ENCODE data around the gene PID1.
"Not testable (repeated sequence)": the region's sequence is repeated elsewhere in the genome, so short reads cannot be mapped to it uniquely, and the experiment has no call there.

PID1 gene

GRCh38 chr2:229111744-229112143 lies 159.3 kb downstream of the PID1 start:
- no peak for DNase-seq (ENCODE audit: low read depth)

- no peak for DNase-seq (ENCODE audit: low read depth)
Observed at GRCh38 chr2:229109195-229109594, 161.9 kb downstream of the PID1 start.

DNA sequence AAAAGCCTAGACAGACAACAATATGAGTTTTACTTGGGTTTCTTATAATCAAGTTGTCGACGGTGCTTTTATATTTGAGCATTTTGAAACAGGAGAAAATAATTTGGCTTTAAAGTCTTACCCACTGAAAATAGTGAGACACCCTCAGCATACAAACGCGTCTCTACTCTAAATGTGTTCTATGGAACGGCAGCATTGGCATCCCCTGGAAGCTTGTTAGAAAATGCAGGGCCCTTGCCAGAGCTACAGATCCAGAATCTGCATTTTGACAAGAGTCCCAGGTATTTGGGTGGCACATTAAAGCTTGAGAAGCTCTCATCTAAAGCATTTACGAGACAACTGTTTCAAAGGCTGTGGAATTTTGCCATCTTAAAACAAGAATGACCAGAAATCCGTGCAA lies 163.5 kb downstream of the PID1 start:
- DNase-seq (ENCODE audit: low read depth): no peak

DNA sequence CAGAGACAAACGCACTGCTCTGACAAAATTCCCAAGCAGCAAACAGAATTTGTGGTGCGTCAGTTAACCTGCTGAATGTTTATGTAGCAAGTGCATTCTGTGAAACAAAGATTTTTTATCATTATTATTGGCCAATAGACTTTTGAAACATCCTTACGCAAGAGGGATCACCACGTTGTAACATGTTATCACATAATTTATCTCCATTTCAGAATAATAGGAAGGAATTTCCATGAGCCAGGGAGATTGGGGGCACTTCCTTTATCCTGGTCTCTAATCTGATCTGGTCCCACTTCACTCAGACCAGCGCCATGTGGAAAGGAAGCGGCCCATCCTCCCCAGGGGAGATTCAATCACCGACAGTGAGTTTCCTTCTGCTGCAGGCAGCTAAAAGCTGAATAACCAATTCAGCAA lies 166.1 kb downstream of the PID1 start:
- DNase-seq (ENCODE audit: low read depth): no peak

DNA sequence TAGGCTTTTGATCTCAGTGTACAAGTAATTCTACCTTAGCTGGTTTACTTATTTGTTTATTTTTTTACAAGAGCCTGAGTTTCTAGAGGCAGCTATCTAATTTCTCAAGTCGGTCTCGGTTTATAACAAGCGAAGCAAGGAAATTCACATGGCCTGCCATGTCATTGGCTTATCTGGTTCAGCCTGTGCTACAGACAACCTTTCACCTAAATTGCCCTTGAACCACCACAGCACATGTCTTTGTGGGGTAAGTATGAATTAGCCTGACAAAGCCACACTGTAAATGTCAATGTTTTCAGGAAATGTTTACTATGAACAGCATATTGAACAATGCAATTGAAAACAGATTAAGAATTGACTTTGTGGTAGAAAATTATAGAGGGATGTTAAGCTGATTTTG lies 167.1 kb downstream of the PID1 start:
- no peak for DNase-seq (ENCODE audit: low read depth)

- DNase-seq (ENCODE audit: low read depth): no peak
Observed at GRCh38 chr2:229101314-229101713, 169.8 kb downstream of the PID1 start.

DNA sequence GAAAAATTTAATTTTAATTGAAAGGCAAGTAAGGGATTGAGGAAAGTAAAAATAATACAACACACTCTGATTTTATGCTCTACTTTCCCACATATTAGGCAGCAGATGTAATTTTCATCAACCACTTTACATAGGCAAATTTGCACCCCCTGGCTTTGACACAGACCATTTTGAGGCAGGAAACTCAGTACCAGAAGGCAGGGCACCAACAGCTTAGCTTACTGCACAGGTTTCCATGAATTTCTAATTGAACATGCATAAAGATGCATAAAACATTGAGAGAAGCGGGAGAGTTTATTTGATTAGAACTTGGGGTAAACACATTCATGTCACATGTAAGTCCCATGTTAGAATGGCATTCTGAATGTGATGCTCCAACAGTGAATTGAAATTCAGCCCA lies 171.9 kb downstream of the PID1 start:
- no peak for DNase-seq (ENCODE audit: low read depth)

DNA sequence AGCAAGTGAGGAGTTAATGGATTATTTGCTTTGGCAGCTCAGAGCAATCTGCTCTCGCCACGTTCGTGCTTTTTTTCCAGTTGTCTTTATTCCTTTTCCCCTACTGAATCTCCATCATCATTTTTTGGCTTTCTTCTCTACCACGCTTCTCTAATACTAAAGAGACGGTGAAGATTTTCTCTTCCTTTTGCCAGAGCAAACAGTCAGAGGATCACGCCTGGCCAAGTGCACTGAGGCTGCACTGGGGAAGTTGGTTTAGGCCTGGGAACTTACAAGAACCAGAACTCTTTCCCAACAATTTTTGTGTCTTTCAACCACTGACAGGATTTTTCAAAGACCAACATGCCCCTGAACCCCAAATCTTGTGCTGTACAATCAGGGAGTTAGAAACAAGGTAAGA lies 172.3 kb downstream of the PID1 start:
- no peak for DNase-seq (ENCODE audit: low read depth)

- DNase-seq (ENCODE audit: low read depth): no peak
Observed at GRCh38 chr2:229096409-229097066, 174.5 kb downstream of the PID1 start.

DNA sequence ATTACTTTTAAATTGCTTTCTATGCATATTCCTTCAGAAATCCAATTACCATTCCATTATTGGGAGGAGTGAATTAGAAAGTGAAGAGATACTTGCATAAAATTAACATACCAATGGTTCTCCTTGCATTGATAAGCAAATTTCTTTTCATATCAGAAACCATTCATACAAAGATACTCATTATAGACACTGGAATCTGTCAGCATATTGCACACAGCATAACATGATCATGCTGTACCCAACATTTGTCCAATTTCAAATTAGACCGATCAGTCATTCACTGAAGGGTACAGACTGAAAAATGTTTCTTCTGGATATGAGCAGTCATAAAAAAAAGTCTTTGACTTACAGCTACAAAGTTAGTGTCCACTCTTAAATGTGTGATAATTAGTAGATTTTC lies 175.6 kb downstream of the PID1 start:
- DNase-seq (ENCODE audit: low read depth): no peak

GRCh38 chr2:229090225-229090624 lies 180.9 kb downstream of the PID1 start:
- no peak for DNase-seq (ENCODE audit: low read depth)

DNA sequence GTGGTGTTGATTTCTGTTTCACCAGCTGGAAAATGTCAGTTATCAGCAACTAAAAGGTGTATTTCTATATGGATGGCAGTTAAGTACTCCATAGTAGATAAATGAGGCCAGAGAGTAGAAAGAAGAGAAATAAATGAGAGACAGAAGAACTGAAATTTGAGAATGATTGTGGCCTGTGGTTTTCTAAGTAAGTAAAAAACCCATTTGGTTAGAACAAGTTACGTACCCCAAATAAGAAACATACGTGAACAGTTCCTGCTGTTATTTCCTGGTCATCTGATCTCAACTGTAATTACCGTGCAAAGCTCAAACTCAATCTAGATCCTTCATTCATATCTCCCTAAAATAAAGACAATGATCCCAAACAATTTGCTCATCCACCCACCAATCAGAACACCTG lies 181.3 kb downstream of the PID1 start:
- DNase-seq (ENCODE audit: low read depth): no peak

- no peak for DNase-seq (ENCODE audit: low read depth)
Observed at GRCh38 chr2:229088966-229089700, 182.0 kb downstream of the PID1 start.

DNA sequence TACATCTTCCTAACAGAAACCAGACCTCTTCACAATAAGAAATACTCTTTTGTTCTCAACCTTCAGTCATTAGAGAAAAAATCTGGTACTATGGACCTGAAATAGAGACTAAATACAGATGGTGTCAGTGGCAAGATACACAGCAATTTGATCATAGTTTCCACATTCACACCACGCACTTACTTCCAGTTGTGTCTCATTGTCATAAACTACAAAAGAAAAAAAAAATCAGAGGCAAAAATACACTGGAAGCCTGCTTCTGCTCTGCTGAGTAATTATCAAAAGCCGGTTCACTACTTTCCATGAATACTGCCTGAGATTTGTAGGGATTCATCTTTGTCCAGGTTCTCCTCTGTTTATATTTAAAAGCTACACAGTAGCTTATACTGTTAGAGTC lies 182.6 kb downstream of the PID1 start:
- DNase-seq (ENCODE audit: low read depth): no peak

DNA sequence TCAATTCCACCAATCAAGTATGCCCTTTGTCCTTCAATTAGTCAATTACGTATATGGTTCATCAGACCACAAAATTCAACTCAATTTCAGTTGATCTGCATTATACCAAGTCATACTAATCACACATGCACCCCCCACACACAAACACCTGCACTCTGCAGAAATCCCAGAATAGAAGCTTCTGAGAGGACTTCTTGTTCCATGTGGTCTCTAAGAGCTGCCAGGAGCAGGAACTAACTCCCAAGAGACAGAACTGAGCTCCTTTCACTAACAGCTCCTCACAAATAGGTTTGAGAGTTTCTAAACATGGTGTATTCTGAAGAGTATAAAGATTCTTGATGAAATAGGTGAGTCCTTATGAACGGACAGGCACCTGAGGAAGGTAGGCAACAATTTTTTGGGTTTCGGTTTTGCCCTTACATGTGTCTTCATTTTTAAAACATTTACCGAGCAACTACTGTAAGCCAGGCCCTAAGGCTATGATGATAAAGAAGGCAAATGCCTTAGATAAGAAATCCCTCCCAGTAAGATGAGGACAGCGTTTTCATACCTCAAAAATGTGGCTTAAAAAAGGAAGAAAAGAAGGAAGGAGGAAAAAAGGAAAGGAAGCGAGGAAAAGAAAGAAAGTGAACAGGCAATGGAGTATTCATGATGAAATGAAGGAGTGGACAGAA lies 183.1 kb downstream of the PID1 start:
- DNase-seq (ENCODE audit: low read depth): no peak

DNA sequence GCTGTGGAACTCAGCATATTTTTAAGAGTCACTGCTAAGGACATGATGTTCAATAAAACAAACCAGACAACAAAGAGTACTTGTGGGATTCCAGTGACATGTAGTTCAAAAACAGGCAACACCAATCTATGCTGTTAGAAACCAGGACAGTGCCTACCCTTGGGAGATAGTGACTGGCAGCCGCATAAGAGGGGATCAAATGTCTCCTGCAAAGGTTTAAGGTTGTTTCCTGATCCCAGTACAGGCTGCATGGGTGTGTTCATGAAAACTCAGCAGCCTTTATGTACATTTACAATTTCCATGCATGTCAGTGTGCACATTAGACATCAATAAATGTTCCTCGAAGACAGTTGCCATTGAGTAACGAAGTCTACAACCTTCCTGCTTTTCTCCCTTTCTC lies 183.8 kb downstream of the PID1 start:
- DNase-seq (ENCODE audit: low read depth): no peak

GRCh38 chr2:229085439-229085838 lies 185.6 kb downstream of the PID1 start:
- no peak for DNase-seq (ENCODE audit: low read depth)

- peak; percentile 11 for DNase-seq (ENCODE audit: low read depth)
Observed at GRCh38 chr2:229084447-229084846, 186.6 kb downstream of the PID1 start.

- no peak for DNase-seq (ENCODE audit: low read depth)
Observed at GRCh38 chr2:229083606-229084340, 187.3 kb downstream of the PID1 start.

- DNase-seq (ENCODE audit: low read depth): no peak
Observed at GRCh38 chr2:229081411-229081810, 189.7 kb downstream of the PID1 start.

DNA sequence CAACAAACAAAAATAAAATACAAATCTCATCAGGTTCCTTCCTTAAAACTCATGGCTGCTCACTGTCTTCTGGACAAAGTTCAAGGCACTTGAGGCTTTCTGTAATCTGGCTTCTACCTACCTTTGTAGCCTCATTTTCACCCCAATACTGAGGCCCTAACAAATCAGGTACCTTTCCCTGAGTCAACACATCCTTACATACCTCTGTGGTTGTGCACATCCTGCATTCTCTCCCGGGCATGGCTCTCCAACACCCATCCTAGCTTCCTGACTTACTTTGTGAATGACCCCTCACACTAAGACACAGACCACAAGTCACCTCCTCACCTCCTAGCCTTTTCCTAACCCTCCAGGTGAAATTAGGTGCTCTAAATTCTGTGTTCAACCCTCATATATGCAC lies 190.9 kb downstream of the PID1 start:
- DNase-seq (ENCODE audit: low read depth): no peak

- DNase-seq (ENCODE audit: low read depth): not testable (repeated sequence)
Observed at GRCh38 chr2:229076886-229077285, 194.2 kb downstream of the PID1 start.

DNA sequence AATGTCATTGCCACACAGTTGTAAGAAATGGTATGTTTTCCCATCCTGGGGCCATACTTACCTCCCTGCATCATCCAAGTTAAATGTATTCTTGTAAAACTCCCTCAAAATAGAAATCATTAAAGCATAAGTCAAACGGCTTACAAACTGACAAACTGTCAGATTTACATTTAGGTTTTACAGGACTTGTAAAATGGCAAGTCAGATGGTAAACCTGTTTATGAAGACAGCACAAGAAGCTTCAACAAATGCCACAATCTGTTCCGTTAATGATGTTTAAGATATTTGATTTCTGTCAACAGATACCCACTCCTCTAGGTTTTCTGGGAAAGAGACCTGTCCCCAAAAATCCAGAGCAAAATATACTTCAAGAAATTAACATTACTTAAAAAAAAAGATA lies 197.2 kb downstream of the PID1 start:
- DNase-seq (ENCODE audit: low read depth): no peak
